Measurements from ENCODE around the gene RPL19. TPM values are rescaled to one million over a fixed set of nuclear protein-coding genes. Genes with fewer than 3 reads are reported as not detected.

Gene RPL19
- total RNA-seq, 1 donor from 2014 or later = 1,703 TPM

DNA sequence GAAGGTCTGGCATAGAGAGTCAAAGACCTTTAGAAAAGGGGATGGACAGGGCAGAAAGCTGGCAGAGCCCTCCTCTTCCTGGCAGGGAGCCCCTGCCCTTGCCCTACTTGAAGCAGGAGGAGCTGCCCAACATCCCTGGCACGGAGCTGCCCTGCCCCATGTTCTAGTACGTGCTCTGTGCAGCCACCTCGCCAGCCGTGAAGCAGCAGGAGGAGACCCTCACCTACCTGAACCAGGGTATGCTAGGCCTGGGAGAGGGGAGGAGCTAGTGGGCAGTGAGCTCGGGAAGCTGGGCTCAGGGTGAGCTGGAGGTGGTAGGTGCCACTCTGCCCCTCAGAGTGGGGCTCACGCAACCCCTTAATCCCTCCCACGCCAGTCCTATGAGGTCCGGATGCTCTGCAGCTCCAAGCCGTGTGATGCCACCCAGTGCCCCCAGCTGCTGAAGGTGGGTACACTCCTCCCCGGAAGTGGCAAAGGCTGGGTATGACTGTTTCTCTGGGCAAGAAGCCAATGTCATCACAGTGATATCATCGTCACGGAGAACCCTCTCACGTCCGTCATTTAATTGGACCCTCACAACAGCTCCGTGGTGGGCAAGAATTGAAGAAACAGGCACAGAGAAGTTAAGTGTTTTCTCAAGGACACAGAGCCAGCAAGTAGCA, 38.4 kb downstream of the RPL19 start:
- peaks cover 5% of the 10 kb centered on the region for H3K4me1 Mint-ChIP-seq (ENCODE audit: unreplicated experiment)
- H3K36me3 Mint-ChIP-seq = no peaks in the 10 kb centered on the region
- no peak overlapping the region for H3K4me3 Mint-ChIP-seq
- no peaks in the 10 kb centered on the region for H3K9me3 Mint-ChIP-seq
- TF ChIP-seq, protein P1, sequence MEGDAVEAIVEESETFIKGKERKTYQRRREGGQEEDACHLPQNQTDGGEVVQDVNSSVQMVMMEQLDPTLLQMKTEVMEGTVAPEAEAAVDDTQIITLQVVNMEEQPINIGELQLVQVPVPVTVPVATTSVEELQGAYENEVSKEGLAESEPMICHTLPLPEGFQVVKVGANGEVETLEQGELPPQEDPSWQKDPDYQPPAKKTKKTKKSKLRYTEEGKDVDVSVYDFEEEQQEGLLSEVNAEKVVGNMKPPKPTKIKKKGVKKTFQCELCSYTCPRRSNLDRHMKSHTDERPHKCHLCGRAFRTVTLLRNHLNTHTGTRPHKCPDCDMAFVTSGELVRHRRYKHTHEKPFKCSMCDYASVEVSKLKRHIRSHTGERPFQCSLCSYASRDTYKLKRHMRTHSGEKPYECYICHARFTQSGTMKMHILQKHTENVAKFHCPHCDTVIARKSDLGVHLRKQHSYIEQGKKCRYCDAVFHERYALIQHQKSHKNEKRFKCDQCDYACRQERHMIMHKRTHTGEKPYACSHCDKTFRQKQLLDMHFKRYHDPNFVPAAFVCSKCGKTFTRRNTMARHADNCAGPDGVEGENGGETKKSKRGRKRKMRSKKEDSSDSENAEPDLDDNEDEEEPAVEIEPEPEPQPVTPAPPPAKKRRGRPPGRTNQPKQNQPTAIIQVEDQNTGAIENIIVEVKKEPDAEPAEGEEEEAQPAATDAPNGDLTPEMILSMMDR (conservative IDR thresholded peaks at IDR 0.05) = no peak
- H3K27ac Mint-ChIP-seq = no peak overlapping the region
- DNase-seq (ENCODE audit: extremely low spot score, unreplicated experiment) = no peak
- H3K27me3 Mint-ChIP-seq = peaks cover 16% of the 10 kb centered on the region

DNA sequence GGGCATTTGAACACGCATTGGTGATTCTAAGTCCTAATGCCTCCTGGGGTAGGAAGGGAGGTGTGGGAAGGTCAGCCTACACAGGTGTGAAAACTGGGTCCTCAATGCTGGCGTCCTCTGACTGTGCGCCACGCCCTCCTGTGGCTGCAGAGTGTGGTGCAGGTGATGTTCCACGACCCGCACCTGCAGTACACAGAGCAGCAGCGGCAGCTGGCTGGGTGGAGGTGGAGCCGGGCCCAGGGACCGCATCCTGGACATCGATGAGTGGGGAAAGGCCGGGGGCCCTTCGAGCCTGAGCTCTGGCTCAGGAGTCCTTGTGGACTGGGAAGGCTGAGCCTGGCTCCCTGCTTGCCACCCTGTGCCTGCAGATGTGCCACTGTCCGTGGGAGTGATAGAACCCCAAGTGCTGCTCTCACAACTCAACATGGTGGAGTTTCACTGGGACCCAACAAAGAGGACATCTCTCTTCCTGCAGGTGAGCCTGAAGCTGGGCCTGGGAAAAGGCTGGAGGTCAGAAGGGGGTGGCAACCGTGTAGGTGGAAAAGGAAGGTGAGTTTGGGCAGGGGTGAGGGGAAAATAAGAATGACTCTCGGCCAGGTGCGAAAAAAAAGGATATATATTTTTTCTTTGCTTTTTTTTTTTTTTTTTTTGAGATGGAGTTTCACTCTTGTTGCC, 39.7 kb downstream of the RPL19 start:
- Mint-ChIP-seq H3K9me3 (no peaks in the 10 kb centered on the region), H3K27me3 (peaks cover 19% of the 10 kb centered on the region), H3K27ac (no peak overlapping the region), H3K4me1 (ENCODE audit: unreplicated experiment) (peaks cover 9% of the 10 kb centered on the region), H3K4me3 (no peak overlapping the region), H3K36me3 (no peaks in the 10 kb centered on the region)
- no peak for DNase-seq (ENCODE audit: extremely low spot score, unreplicated experiment)
- TF ChIP-seq, protein P1 (conservative IDR thresholded peaks at IDR 0.05) = peak; percentile 75

DNA sequence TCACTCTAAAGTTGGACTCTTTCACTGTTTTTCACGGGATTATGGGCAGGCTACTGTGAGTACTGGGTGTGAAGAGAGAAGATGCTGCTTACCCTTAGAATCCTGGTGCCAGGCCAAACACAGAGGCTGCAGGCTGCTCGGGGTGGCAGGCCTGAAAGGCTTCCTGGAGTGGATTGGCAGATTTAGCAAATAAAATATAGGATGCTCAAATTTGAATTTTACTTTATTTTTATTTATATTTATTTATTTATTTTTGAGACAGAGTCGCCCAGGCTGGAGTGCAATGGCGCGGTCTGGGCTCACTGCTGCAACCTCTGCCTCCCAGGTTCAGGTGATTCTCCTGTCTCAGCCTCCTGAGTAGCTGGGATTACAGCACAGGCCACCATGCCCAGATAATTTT, 40.5 kb downstream of the RPL19 start:
- no peak overlapping the region for H3K4me3 Mint-ChIP-seq
- DNase-seq (ENCODE audit: extremely low spot score, unreplicated experiment) = no peak
- H3K4me1 Mint-ChIP-seq (ENCODE audit: unreplicated experiment) = peaks cover 7% of the 10 kb centered on the region
- H3K27ac Mint-ChIP-seq = no peak overlapping the region
- H3K9me3 Mint-ChIP-seq = no peaks in the 10 kb centered on the region
- TF ChIP-seq, protein P1 (conservative IDR thresholded peaks at IDR 0.05) = no peak
- peaks cover 17% of the 10 kb centered on the region for H3K27me3 Mint-ChIP-seq
- no peaks in the 10 kb centered on the region for H3K36me3 Mint-ChIP-seq

DNA sequence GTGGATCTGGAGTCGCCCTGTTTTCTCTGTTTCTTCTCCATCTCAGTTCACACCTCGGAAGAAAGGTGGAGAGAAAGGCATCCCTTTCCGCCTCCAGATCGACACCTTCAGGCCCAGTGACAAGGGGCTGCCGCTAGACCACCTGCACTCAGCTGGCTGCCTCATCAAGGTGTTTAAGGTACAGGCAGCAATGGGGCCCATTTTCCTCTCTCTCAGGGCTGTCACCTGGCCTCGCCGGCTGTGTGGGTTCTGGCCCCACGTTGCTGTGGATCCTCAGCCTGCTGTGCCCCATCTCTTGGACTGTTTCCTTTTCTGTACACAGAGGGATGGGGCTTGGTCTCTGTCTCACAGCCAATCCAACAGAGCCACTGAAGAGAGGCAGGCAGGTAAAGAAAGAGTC, 43.1 kb downstream of the RPL19 start:
- DNase-seq (ENCODE audit: extremely low spot score, unreplicated experiment) = no peak
- TF ChIP-seq, protein P1 (conservative IDR thresholded peaks at IDR 0.05) = no peak
- Mint-ChIP-seq H3K4me3 (no peak overlapping the region), H3K27ac (no peak overlapping the region), H3K9me3 (no peaks in the 10 kb centered on the region), H3K36me3 (no peaks in the 10 kb centered on the region), H3K27me3 (peaks cover 15% of the 10 kb centered on the region), H3K4me1 (ENCODE audit: unreplicated experiment) (peaks cover 5% of the 10 kb centered on the region)

DNA sequence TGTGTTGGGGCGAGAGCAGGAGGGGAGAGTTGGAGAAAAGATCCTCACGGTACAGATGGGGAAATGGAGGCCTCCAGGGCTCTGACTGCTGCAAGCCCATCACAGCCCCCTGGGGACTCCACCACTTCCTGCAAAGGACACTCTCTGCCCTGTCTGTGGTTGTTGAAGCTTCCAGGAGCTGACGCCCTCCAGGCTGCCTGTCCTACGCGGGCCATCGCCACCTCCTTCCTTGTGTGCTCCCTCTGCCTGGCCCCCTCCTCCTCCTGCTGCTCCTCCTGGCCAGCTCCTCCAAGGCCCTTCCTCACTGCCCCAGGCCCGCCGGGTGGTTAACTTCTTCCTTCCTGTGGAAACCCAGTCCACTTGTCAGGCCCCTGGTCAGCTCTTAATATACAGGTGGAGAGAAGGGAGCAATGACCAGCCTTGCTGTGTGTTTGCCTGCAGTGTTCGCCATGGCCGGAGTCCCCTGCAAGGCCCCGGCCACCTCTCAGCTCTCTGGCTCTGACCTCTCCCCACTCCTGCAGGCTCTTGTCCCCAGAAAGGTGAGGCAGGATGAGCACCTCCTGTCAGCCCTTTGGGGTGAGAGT, 44.0 kb downstream of the RPL19 start:
- H3K4me3 Mint-ChIP-seq = no peak overlapping the region
- H3K4me1 Mint-ChIP-seq (ENCODE audit: unreplicated experiment) = peaks cover 5% of the 10 kb centered on the region
- no peak overlapping the region for H3K27ac Mint-ChIP-seq
- TF ChIP-seq, protein P1 (conservative IDR thresholded peaks at IDR 0.05) = no peak
- H3K36me3 Mint-ChIP-seq = no peaks in the 10 kb centered on the region
- no peaks in the 10 kb centered on the region for H3K9me3 Mint-ChIP-seq
- DNase-seq (ENCODE audit: extremely low spot score, unreplicated experiment) = no peak
- H3K27me3 Mint-ChIP-seq = peaks cover 12% of the 10 kb centered on the region

Data from type B pancreatic cell (in vitro differentiated cells).